Natural killer cell treated with Interleukin-12 subunit alpha and Interleukin-12 subunit beta and Interleukin-15 and Interleukin-18, amount 100 ng/mL, for 72 hours (primary cell): Measurements from ENCODE around the gene THUMPD1. TPM values are rescaled to one million over a fixed set of nuclear protein-coding genes. Genes with fewer than 3 reads are reported as not detected.
"Not testable (repeated sequence)": the region's sequence is repeated elsewhere in the genome, so short reads cannot be mapped to it uniquely, and the experiment has no call there.

Experiments used
- ATAC-seq, 2 donors: fragments of 150-1000 bp; cut with Tn5 transposase in 1 of 2; sonication (Bioruptor Pico), chemical (Tn5 transposase) in 1 of 2; 2 replicates each; pipeline ENCODE4 v1.10.0; 2021
- DNase-seq: peaks from one replicate; pipeline ENCODE4 v3.0.0; 2022; ENCODE audit warnings: low spot score
- H3K27ac Mint-ChIP-seq, 2 donors: 1 replicate in 1 of 2; 2 replicates in 1 of 2; pipeline ENCODE4 v1.8.0; 2022; ENCODE audit warnings: mixed read lengths in 2 of 2, mild to moderate bottlenecking in 1 of 2, moderate library complexity in 1 of 2
- H3K27me3 Mint-ChIP-seq, 2 donors: 1 replicate in 1 of 2; 2 replicates in 1 of 2; pipeline ENCODE4 v1.8.0; 2022; ENCODE audit warnings: mixed read lengths in 2 of 2
- H3K36me3 Mint-ChIP-seq: one replicate; pipeline ENCODE4 v1.8.0; 2022; ENCODE audit warnings: mixed read lengths
- H3K4me1 Mint-ChIP-seq, 2 donors: 1 replicate in 1 of 2; 2 replicates in 1 of 2; pipeline ENCODE4 v1.8.0; 2022; ENCODE audit warnings: low read depth in 2 of 2, mixed read lengths in 2 of 2, mild to moderate bottlenecking in 1 of 2
- H3K4me3 Mint-ChIP-seq: one replicate; pipeline ENCODE4 v1.8.0; 2022; ENCODE audit warnings: mixed read lengths
- H3K9me3 Mint-ChIP-seq: 2 replicates; pipeline ENCODE4 v1.8.0; 2022; ENCODE audit warnings: mixed read lengths
- total RNA-seq, 2 donors: library from RNA; stranded (reverse); gene quantifications; one replicate each; pipeline ENCODE4 v1.2.3, GENCODE V29; 2022

The THUMPD1 gene, protein sequence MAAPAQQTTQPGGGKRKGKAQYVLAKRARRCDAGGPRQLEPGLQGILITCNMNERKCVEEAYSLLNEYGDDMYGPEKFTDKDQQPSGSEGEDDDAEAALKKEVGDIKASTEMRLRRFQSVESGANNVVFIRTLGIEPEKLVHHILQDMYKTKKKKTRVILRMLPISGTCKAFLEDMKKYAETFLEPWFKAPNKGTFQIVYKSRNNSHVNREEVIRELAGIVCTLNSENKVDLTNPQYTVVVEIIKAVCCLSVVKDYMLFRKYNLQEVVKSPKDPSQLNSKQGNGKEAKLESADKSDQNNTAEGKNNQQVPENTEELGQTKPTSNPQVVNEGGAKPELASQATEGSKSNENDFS
- total RNA-seq: 10 to 100 TPM; 39.6 to 43.5 TPM

DNA sequence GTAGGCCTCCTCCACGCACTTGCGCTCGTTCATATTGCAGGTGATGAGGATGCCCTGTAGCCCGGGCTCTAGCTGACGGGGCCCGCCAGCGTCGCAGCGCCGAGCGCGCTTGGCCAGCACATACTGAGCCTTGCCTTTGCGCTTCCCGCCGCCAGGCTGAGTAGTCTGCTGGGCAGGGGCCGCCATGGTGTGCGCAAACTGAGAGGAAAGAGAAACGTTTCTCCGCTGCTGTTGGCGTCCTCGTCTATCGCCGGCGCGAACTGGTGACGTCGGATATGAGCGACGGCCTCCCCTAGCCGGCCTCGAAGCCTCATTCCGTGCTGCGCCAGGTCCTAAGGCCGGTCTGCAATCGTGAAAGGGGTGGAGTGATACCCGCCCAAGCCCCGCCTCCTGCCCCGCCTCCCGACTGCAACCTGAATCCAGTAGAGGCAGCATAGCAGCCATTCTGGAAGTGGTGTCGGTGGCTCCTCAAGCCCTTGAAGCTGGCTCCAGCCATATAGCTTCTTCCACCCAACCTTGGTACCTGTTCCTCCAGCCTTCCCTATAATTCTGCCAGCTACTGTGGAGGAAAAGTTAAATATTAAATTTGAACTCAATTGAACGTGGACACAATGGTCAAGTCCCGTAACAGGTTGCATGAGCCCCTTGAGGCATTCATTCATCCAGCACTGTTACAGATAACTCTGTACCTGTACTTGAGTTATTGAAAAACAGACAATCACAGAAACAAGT is at the start of gene THUMPD1:
THUMPD1 (minus strand) TSS at position 265 of the 732 bp plus-strand sequence; CDS start at position 186, 79 bp downstream.
- Mint-ChIP-seq H3K27ac (peak within 1 kb of the TSS; percentile 83 to 91), H3K36me3 (peaks cover 6% of the 10 kb centered on the region), H3K9me3 (no peaks in the 10 kb centered on the region), H3K4me1 (peaks cover 23 to 27% of the 10 kb centered on the region in 2 donors), H3K4me3 (peak within 1 kb of the TSS; percentile 97), H3K27me3 (no peaks in the 10 kb centered on the region)
- ATAC-seq (peak; percentile 98 to 99), DNase-seq (peak; percentile 96)

DNA sequence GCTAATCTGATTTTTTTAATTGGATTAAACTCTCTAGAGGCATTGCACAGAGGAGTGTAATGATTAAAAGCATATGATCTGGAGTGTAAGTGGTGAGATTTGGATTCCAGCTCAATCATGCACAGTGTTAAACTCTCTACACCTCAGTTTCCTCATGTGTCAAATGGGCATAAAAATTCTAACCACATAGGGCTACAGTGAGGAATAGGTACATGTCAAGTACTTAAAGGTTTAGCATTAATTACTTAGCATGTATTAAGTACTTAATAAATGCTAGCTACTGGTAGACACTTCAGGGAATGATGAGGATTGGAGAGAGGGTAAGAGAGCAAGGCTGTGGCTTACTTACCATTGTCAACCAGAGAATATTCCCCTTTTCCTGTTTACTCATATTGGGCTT is 47.5 kb upstream of the THUMPD1 start:
- Mint-ChIP-seq H3K36me3 (no peaks in the 10 kb centered on the region), H3K27me3 (no peaks in the 10 kb centered on the region), H3K9me3 (no peaks in the 10 kb centered on the region), H3K4me1 (no peaks in the 10 kb centered on the region), H3K4me3 (no peak overlapping the region), H3K27ac (no peak overlapping the region)
- ATAC-seq: no peak
- no peak for DNase-seq

DNA sequence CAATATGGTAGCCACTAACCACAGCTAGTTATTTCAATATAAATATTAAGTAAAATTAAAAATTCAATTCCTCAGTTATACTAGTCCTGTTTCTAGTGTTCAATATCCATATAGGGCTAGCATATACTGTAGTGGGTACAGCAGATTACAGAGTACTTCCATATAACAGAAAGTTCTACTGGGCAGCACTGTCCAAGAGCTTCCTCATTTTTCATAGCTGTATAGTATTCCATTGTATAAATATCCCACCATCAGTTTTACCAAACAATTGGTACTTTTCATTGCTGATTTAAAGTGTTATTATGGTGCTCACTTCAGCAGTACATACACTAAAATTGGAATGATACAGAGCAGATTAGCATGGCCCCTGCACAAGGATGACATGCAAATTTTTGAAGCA is 42.6 kb upstream of the THUMPD1 start:
- no peaks in the 10 kb centered on the region for H3K9me3 Mint-ChIP-seq
- no peaks in the 10 kb centered on the region for H3K4me1 Mint-ChIP-seq
- H3K4me3 Mint-ChIP-seq: no peak overlapping the region
- DNase-seq (no peak), ATAC-seq (no peak)
- no peak overlapping the region for H3K27ac Mint-ChIP-seq
- H3K36me3 Mint-ChIP-seq: no peaks in the 10 kb centered on the region
- H3K27me3 Mint-ChIP-seq: no peaks in the 10 kb centered on the region

DNA sequence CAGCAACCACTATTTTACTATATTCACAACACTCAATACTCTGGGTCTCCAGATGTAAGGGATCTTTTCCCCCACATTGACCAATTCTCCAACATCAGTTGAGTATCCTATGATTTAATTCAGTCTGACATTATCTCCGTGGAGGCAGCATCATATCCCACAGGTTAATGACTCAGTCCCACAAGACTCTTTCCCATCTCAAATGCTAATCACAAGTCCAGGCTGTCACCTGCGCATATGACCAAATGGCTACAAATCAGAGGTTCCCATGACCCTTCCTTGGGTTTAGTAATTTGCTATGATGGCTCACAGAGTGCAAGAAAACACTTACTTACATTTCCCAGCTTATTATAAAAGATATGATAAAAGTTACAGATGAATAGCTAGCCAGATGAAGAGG is 40.9 kb upstream of the THUMPD1 start:
- Mint-ChIP-seq H3K9me3 (no peaks in the 10 kb centered on the region), H3K27me3 (no peaks in the 10 kb centered on the region), H3K27ac (no peak overlapping the region), H3K4me1 (no peaks in the 10 kb centered on the region), H3K36me3 (no peaks in the 10 kb centered on the region), H3K4me3 (no peak overlapping the region)
- no peak for DNase-seq
- ATAC-seq: no peak

DNA sequence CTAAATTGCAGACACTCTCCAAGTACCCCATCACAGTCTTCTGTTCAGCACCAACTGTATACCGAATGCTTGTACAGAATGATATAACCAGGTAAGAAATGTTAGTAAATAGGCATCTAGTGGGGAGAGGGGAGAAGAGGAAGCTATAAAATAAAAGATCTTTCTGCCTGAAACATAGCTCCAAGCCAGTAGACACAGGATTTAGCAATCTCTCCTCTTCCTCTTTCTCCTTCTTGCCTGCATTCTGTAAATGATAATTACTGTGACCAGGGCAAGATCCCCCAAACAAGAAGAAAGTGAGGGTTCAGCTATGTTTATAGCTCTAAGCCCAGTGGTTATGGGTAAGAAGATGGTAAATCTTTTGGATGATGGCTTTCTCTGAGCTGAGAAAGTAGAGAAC is 40.1 kb upstream of the THUMPD1 start:
- Mint-ChIP-seq H3K9me3 (no peaks in the 10 kb centered on the region), H3K27me3 (no peaks in the 10 kb centered on the region), H3K4me3 (no peak overlapping the region), H3K4me1 (no peaks in the 10 kb centered on the region), H3K36me3 (no peaks in the 10 kb centered on the region), H3K27ac (no peak overlapping the region)
- DNase-seq (no peak), ATAC-seq (no peak)

DNA sequence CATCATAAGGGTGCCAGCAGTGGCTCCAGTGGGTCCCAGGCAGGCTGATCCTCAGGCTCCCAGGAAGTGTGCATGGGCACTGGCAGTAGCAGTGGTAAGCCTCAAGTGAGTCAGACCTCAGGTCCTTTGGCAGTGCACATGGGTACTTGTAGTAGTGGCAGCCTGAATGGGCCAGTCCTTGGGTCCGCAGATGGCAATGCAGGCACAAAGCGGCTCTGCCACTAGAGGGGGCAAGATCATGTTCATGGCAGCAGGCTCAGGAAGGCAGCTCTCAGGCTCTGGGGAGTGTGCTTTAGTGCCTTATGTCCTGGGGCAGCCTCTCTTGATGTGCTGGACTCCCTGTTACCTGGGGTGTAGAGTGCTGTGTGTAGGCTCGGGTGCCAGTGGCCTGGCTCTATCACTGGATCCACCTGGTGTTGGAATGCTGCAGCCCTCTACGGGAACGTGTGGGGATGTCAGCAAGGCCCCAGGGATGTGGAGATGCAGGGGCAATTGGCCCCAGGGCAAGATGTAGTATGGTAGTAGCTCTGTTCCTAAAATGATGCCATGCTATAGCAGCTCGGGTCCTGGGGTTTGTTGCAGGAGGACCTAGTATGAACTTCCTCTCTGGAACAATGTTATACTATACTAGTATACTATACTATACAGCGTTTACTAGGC is 33.2 kb upstream of the THUMPD1 start:
- no peak overlapping the region for H3K4me3 Mint-ChIP-seq
- ATAC-seq (peak; percentile 68), DNase-seq (peak; percentile 68)
- no peaks in the 10 kb centered on the region for H3K9me3 Mint-ChIP-seq
- H3K4me1 Mint-ChIP-seq: no peaks in the 10 kb centered on the region
- H3K27me3 Mint-ChIP-seq: no peaks in the 10 kb centered on the region
- no peaks in the 10 kb centered on the region for H3K36me3 Mint-ChIP-seq
- H3K27ac Mint-ChIP-seq: no peak overlapping the region

DNA sequence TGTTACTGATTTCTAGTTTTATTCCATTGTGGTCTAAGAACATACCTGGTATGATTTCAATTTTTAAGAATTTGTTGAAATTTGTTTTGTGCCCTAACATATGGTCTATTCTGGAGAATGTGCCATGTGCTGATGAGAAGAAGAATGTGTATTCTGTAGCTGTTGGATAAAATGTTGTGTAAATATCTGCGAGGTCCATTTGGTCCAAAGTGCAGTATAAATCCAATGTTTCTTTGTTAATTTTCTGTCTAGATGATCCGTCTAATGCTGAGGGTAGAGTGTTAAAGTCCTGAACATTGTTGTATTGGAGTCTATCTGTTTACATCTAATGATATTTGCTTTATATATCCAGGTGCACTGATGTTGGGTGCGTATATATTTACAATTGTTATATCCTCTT is 32.1 kb upstream of the THUMPD1 start:
- Mint-ChIP-seq H3K27ac (no peak overlapping the region), H3K27me3 (no peaks in the 10 kb centered on the region), H3K36me3 (no peaks in the 10 kb centered on the region), H3K4me1 (no peaks in the 10 kb centered on the region), H3K9me3 (no peaks in the 10 kb centered on the region), H3K4me3 (no peak overlapping the region)
- DNase-seq (no peak), ATAC-seq (no peak)

DNA sequence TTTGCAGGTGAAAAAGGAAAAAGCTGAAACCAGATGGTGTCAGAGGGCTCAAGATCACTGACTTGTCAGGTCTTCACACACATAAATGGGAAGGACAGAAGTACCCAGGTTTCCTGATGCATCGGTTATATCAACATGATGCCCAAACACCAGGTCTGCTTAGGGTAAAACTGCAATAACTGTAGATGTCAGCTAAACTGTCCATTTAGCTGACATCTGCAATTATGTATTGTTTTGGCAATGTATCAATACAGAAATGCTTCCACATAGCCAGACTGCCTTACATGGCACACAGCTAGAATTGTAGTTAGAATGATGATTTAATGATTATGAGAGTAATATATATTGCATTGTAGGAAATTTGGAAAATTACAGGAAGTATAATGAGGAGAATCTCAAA is 27.2 kb upstream of the THUMPD1 start:
- no peaks in the 10 kb centered on the region for H3K36me3 Mint-ChIP-seq
- H3K4me3 Mint-ChIP-seq: no peak overlapping the region
- H3K4me1 Mint-ChIP-seq: peaks cover 0 to 3% of the 10 kb centered on the region in 2 donors
- no peaks in the 10 kb centered on the region for H3K9me3 Mint-ChIP-seq
- no peaks in the 10 kb centered on the region for H3K27me3 Mint-ChIP-seq
- no peak overlapping the region for H3K27ac Mint-ChIP-seq
- DNase-seq (no peak), ATAC-seq (no peak)

DNA sequence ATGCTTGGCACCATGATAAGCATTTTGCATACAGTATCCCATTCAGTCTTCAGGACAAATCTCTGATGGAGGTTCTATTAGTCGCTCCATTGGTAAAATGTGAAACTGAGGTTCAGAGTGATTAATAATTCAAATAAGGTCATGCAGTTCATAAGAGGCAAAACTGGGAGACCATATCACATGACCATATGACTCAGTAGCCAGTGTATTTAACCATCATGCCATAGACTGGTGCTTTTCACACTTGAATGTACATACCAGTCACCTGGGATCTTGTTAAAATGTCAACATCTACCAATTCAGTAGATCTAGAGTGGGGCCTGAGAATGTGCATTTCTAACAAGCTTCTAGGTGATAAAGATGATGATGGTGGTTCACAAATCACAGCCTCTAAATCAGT is 26.5 kb upstream of the THUMPD1 start:
- Mint-ChIP-seq H3K9me3 (no peaks in the 10 kb centered on the region), H3K4me1 (peaks cover 3 to 7% of the 10 kb centered on the region in 2 donors), H3K36me3 (no peaks in the 10 kb centered on the region), H3K27ac (no peak overlapping the region), H3K27me3 (no peaks in the 10 kb centered on the region), H3K4me3 (no peak overlapping the region)
- no peak for ATAC-seq
- no peak for DNase-seq

DNA sequence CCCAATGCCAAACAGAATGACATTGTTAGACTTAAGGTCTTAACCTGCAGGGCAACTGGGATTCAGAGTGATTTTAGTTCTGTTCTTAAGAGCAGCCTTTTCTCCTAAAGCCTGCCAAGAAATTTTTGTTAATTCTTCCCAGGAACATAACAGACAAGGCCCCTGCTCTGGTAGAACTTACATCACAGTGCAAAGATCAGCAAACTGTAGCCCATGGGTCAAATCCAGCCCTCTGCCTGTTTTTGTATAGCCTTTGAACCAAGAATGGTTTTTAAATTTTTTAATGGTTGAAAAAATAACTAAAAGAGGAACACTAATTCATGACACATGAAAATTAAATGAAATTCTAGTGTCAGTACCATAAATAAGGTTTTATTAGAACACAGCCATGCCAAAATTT is 26.0 kb upstream of the THUMPD1 start:
- ATAC-seq: no peak
- H3K27ac Mint-ChIP-seq: no peak overlapping the region
- peaks cover 9% of the 10 kb centered on the region in 2 donors for H3K4me1 Mint-ChIP-seq
- no peak for DNase-seq
- H3K27me3 Mint-ChIP-seq: no peaks in the 10 kb centered on the region
- no peaks in the 10 kb centered on the region for H3K36me3 Mint-ChIP-seq
- H3K9me3 Mint-ChIP-seq: no peaks in the 10 kb centered on the region
- H3K4me3 Mint-ChIP-seq: no peak overlapping the region

DNA sequence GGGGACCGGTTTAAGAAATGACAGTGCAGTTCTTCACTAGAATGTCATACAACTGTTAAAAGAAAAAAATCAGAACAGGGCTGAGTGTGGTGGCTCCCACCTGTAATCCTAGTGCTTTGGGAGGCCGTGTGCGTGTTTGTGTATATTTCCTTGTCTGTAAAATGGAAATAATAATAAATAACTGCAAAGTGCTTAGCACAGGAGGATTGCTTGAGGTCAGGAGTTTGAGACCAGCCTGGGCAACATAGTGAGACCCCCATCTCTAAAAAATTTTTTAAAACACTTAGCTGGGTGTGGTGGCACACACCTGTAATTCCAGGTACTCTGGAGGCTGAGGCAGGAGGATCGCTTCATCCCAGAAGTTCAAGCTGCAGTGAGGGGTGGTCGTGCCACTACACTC is 24.7 kb upstream of the THUMPD1 start:
- ATAC-seq: no peak
- H3K36me3 Mint-ChIP-seq: no peaks in the 10 kb centered on the region
- H3K4me1 Mint-ChIP-seq: peaks cover 9 to 12% of the 10 kb centered on the region in 2 donors
- no peak overlapping the region for H3K4me3 Mint-ChIP-seq
- no peak overlapping the region for H3K27ac Mint-ChIP-seq
- no peak for DNase-seq
- no peaks in the 10 kb centered on the region for H3K9me3 Mint-ChIP-seq
- no peaks in the 10 kb centered on the region for H3K27me3 Mint-ChIP-seq

DNA sequence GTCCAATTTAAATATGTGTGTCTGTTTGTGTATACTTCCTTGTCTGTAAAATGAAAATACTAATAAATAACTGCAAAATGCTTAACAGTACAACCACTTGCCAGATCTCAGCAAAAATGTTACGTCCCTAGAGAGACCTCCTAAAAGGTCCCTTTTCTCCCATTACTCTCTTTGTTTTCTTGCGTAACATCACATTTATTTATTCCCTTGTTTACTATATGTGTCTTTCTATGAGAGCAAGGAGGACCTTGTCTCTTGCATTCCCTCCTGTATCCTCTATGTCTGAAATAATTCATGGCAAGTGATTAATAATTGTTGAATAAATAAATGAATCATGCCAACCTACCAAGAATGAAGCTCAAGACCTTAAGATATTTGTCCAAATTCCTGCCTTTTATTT is 24.1 kb upstream of the THUMPD1 start:
- ATAC-seq: no peak
- H3K4me1 Mint-ChIP-seq: peaks cover 9 to 12% of the 10 kb centered on the region in 2 donors
- H3K4me3 Mint-ChIP-seq: no peak overlapping the region
- H3K9me3 Mint-ChIP-seq: no peaks in the 10 kb centered on the region
- H3K27me3 Mint-ChIP-seq: no peaks in the 10 kb centered on the region
- no peak overlapping the region for H3K27ac Mint-ChIP-seq
- no peaks in the 10 kb centered on the region for H3K36me3 Mint-ChIP-seq
- DNase-seq: no peak

DNA sequence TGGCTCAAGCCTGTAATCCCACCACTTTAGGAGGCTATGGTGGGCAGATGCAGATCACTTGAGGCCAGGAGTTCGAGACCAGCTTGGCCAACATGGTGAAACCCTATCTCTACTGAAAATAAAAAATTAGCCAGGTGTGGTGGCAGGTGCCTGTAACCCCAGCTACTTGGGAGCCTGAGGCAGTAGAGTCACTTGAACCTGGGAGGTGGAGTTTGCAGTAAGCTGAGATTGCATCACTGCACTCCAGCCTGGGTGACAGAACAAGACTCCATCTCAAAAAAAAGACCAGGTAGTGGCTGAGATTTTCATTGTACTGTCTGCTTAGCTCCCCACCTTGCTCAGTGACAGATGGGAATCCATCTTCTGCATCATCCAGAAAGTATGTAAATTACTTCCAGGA is 22.8 kb upstream of the THUMPD1 start:
- not testable (repeated sequence) for H3K4me3 Mint-ChIP-seq

More for the DNA sequence above, 22.8 kb upstream of the THUMPD1 start:
- H3K4me1 Mint-ChIP-seq: peaks cover 9 to 12% of the 10 kb centered on the region in 2 donors
- not testable (repeated sequence) for H3K27me3 Mint-ChIP-seq, H3K9me3 Mint-ChIP-seq, H3K36me3 Mint-ChIP-seq, ATAC-seq, DNase-seq
- H3K27ac Mint-ChIP-seq: peak overlapping the region in 1 of 2 donors; percentile 91
